HG03558 (cell line): ENCODE results near the gene EOLA2.
"Not testable (repeated sequence)": the region's sequence is repeated elsewhere in the genome, so short reads cannot be mapped to it uniquely, and the experiment has no call there.

Experiments
- ATAC-seq: cut with Tn5 transposase; IDR thresholded peaks from one replicate; pipeline ENCODE4 v1.9.1; 2021; ENCODE audit warnings: moderate number of reproducible peaks; ENCODE audit not compliant: unreplicated experiment; ENCODE audit errors: extremely low read depth

Gene EOLA2

GRCh38 chrX:149938427-149938880 lies at the start of gene EOLA2:
EOLA2 (minus strand) TSS chrX:149938491; CDS start chrX:149933874, 4,617 bp downstream.
- ATAC-seq, result peak; percentile 76

- peak; percentile 46 for ATAC-seq
Observed at GRCh38 chrX:149987613-149988012, 49.3 kb upstream of the EOLA2 start.

GRCh38 chrX:149984411-149984810 lies 46.1 kb upstream of the EOLA2 start:
- no peak for ATAC-seq

- no peak for ATAC-seq
Observed at GRCh38 chrX:149982310-149982709, 44.0 kb upstream of the EOLA2 start.

- ATAC-seq, result no peak
Observed at GRCh38 chrX:149979126-149979644, 40.9 kb upstream of the EOLA2 start.

- peak; percentile 43 for ATAC-seq
Observed at GRCh38 chrX:149962859-149963757, 24.8 kb upstream of the EOLA2 start.

GRCh38 chrX:149962010-149962409 lies 23.7 kb upstream of the EOLA2 start:
- no peak for ATAC-seq

GRCh38 chrX:149961572-149961971 lies 23.3 kb upstream of the EOLA2 start:
- ATAC-seq, result no peak

- ATAC-seq, result no peak
Observed at GRCh38 chrX:149950681-149951080, 12.4 kb upstream of the EOLA2 start.

- no peak for ATAC-seq
Observed at GRCh38 chrX:149949743-149950436, 11.6 kb upstream of the EOLA2 start.

- no peak for ATAC-seq
Observed at GRCh38 chrX:149948016-149948415, 9.7 kb upstream of the EOLA2 start.

GRCh38 chrX:149946932-149947331 lies 8.6 kb upstream of the EOLA2 start:
- not testable (repeated sequence) for ATAC-seq

GRCh38 chrX:149945820-149946219 lies 7.5 kb upstream of the EOLA2 start:
- ATAC-seq, result not testable (repeated sequence)

- ATAC-seq, result not testable (repeated sequence)
Observed at GRCh38 chrX:149945087-149945670, 6.9 kb upstream of the EOLA2 start.

GRCh38 chrX:149940674-149941024 lies 2.4 kb upstream of the EOLA2 start:
- not testable (repeated sequence) for ATAC-seq

GRCh38 chrX:149939905-149940673 lies 1.8 kb upstream of the EOLA2 start:
- ATAC-seq, result peak; percentile 31

GRCh38 chrX:149939655-149939904 lies 1.3 kb upstream of the EOLA2 start:
- ATAC-seq, result no peak

- ATAC-seq, result no peak
Observed at GRCh38 chrX:149938881-149939654, 777 bp upstream of the EOLA2 start.

GRCh38 chrX:149937871-149938426 lies 342 bp downstream of the EOLA2 start:
- no peak for ATAC-seq
